Mesothelial cell of epicardium (in vitro differentiated cells): ENCODE results near the gene CCL25. TPM values are rescaled to one million over a fixed set of nuclear protein-coding genes. Genes with fewer than 3 reads are reported as not detected.

Source experiments
- DNase-seq, 2 experiments: peaks; one replicate each; pipeline ENCODE4 v3.0.0; 2021; ENCODE audit warnings: low spot score in 2 of 2; ENCODE audit not compliant: unreplicated experiment in 2 of 2
- H3K27ac Mint-ChIP-seq: 2 replicates; pipeline ENCODE4 v1.8.0; 2021; ENCODE audit warnings: mixed read lengths
- H3K27me3 Mint-ChIP-seq: 2 replicates; pipeline ENCODE4 v1.8.0; 2021; ENCODE audit warnings: low read depth, mixed read lengths
- H3K36me3 Mint-ChIP-seq: 2 replicates; pipeline ENCODE4 v1.8.0; 2021; ENCODE audit warnings: mixed read lengths
- H3K4me1 Mint-ChIP-seq: 2 replicates; pipeline ENCODE4 v1.8.0; 2021; ENCODE audit warnings: mixed read lengths
- H3K4me3 Mint-ChIP-seq: 2 replicates; pipeline ENCODE4 v1.8.0; 2021; ENCODE audit warnings: mild to moderate bottlenecking, moderate library complexity, mixed read lengths
- H3K9me3 Mint-ChIP-seq: 2 replicates; pipeline ENCODE4 v1.8.0; 2021; ENCODE audit warnings: mixed read lengths
- total RNA-seq: library from RNA; stranded (reverse); gene quantifications from 3 replicates; pipeline ENCODE4 v1.2.1, GENCODE V29; 2021
- TF ChIP-seq, protein P1 (sequence below): fragments of 200-600 bp; sonication (generic); IDR thresholded peaks from one replicate; pipeline ENCODE4 v1.5.0; 2021; ENCODE audit warnings: antibody characterized with exemption; ENCODE audit not compliant: unreplicated experiment

The CCL25 gene
- 0.29 to 0.42 TPM in 2 of 3 replicates, not detected in the other for total RNA-seq

- TF ChIP-seq, protein P1, sequence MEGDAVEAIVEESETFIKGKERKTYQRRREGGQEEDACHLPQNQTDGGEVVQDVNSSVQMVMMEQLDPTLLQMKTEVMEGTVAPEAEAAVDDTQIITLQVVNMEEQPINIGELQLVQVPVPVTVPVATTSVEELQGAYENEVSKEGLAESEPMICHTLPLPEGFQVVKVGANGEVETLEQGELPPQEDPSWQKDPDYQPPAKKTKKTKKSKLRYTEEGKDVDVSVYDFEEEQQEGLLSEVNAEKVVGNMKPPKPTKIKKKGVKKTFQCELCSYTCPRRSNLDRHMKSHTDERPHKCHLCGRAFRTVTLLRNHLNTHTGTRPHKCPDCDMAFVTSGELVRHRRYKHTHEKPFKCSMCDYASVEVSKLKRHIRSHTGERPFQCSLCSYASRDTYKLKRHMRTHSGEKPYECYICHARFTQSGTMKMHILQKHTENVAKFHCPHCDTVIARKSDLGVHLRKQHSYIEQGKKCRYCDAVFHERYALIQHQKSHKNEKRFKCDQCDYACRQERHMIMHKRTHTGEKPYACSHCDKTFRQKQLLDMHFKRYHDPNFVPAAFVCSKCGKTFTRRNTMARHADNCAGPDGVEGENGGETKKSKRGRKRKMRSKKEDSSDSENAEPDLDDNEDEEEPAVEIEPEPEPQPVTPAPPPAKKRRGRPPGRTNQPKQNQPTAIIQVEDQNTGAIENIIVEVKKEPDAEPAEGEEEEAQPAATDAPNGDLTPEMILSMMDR: no peak
- H3K4me3 Mint-ChIP-seq: no peak within 1 kb of the TSS
- DNase-seq: no peak
- peaks cover 13% of the 10 kb centered on the region for H3K27me3 Mint-ChIP-seq
- H3K27ac Mint-ChIP-seq: no peak within 1 kb of the TSS
- H3K9me3 Mint-ChIP-seq: no peaks in the 10 kb centered on the region
- no peaks in the 10 kb centered on the region for H3K4me1 Mint-ChIP-seq
- no peaks in the 10 kb centered on the region for H3K36me3 Mint-ChIP-seq
Measured at GRCh38 chr19:8052464-8052859, at the start of gene CCL25. TSS of gene CCL25 (plus strand) at chr19:8052760. CDS start at chr19:8053050, 290 bp downstream.

DNA sequence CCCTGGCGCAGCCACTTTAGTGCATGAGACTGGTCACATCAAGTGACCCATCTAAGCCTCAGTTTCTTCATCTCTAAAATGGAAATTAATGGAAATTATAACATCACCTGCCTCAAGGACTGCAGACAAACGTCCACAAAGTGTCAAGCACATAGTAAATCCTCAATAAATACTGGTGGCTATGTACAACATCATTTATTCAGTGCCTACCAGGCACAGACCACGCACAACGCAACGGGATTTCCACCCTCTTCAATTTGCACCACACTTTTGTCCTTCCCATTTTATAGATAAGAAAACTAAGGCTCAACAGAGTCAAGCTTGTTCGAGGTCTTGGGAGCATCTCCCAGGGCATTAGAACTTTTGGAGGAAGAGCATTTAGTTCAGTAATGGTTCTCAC, 48.6 kb upstream of the CCL25 start:
- Mint-ChIP-seq H3K36me3 (peaks cover 1% of the 10 kb centered on the region), H3K4me1 (peaks cover 32% of the 10 kb centered on the region), H3K27me3 (no peaks in the 10 kb centered on the region), H3K9me3 (no peaks in the 10 kb centered on the region), H3K27ac (peak overlapping the region; percentile 99), H3K4me3 (peak overlapping the region; percentile 99)
- TF ChIP-seq, protein P1: no peak
- DNase-seq: no peak

DNA sequence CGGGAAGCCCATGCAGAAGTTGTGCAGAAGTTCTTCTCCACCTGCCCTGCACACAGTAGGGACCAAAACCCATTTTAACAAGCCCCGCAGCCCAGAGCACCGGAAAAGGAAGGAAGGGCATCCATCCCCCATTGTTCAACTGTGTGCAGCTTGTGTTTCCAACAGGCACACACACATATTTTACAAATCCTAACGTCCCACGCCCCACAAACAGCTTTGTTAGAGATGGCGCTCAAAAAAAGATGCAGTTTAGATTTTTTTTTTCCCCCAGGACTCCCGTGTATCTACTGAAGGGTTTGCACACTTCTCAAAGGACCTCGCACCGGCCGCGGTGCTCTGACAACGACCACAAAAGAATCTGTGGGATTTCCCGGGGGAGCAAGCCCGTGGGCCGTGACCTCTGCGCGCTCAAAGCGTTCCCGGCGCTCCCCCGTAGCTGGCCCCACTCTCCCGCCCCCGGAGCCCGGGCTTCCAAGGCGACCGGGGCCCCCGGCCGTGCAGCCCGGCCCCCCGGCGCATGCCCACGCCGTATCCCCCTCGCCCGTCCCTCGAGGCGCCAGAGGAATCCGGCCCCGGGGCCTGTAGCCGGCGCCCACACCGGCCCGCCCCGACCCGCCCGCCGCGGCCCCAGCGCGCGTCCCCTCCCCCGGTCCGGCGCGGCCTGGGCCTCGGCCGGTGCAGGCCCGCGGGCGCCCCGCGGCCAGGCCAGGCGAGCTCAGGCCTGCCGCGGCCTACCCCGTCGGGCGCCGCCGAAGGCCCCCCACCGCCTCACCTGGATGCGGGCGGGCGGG, 47.6 kb upstream of the CCL25 start:
- DNase-seq: peak in 1 of 2 experiments; percentile 54
- H3K27me3 Mint-ChIP-seq: no peaks in the 10 kb centered on the region
- H3K27ac Mint-ChIP-seq: peak overlapping the region; percentile 99
- H3K9me3 Mint-ChIP-seq: no peaks in the 10 kb centered on the region
- peak overlapping the region; percentile 99 for H3K4me3 Mint-ChIP-seq
- TF ChIP-seq, protein P1: no peak
- peaks cover 32% of the 10 kb centered on the region for H3K4me1 Mint-ChIP-seq
- no peaks in the 10 kb centered on the region for H3K36me3 Mint-ChIP-seq

DNA sequence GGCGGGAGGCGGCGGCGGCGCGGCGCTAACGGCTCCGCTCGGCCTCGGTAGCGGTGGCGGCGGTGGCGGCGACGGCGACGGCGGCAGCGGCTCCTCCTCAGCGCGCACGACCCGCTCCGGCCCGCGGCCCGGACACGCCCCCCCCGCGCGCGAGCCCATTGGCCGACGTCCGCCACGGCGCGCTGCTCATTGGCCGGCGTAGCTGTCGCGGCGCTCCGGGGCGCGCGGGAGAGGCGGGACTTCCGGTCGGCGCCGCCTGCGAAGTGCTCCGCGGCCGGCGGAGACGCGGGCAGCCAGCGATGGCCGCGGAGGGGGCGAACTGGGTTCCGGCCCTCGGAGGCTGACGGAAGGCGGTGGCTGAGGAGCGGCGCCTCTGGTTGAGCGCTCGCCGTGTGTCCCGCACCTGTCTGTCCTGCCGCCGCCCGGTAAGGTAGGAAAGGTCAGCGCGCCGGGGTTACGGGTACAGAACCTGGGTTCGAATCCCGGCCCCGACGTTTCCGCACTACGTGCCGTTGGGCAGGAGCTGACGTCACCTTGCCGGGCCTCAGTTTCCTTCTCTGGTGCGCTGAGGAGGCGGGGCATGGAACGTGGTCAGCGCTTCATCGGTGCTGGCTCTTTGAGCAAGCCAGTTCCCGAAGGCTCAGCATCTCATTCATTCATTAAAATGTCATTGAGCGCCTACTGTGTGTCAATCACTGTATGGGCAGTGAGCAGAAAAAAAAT, 46.9 kb upstream of the CCL25 start, which contains the start of gene ELAVL1:
Gene ELAVL1, minus strand, starts transcription at position 108 of the 723 bp plus-strand sequence. CDS start 13,826 bp downstream, outside the sequence.
- H3K9me3 Mint-ChIP-seq: no peaks in the 10 kb centered on the region
- DNase-seq: peak; percentile 91 to 95
- H3K27me3 Mint-ChIP-seq: no peaks in the 10 kb centered on the region
- peaks cover 32% of the 10 kb centered on the region for H3K4me1 Mint-ChIP-seq
- peak within 1 kb of the TSS; percentile 99 for H3K27ac Mint-ChIP-seq
- H3K4me3 Mint-ChIP-seq: peak within 1 kb of the TSS; percentile 99
- TF ChIP-seq, protein P1: no peak
- no peaks in the 10 kb centered on the region for H3K36me3 Mint-ChIP-seq

DNA sequence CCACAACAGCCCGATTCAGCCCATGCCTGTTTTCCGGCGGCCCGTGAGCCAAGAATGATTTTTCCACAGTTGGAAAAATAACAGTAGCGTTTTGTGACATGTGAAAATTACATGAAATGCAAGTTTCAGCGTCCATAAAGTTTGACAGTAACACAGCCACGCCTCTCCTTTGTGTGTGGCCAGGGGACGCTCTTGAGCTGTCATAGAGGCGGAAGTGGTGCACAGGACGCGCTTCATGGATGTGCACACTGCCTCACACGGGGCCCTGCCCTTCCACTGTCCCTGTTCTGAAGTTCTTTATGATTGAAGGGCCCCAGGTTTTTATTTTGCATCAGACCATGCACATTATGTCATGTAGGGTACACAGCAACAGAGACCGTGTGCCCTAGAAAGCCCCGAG, 34.8 kb upstream of the CCL25 start:
- H3K27me3 Mint-ChIP-seq: no peaks in the 10 kb centered on the region
- H3K36me3 Mint-ChIP-seq: peaks cover 6% of the 10 kb centered on the region
- H3K9me3 Mint-ChIP-seq: no peaks in the 10 kb centered on the region

More for the DNA sequence above, 34.8 kb upstream of the CCL25 start:
- H3K4me1 Mint-ChIP-seq: no peaks in the 10 kb centered on the region
- H3K27ac Mint-ChIP-seq: no peak overlapping the region
- TF ChIP-seq, protein P1: no peak
- no peak overlapping the region for H3K4me3 Mint-ChIP-seq
- no peak for DNase-seq
